ENCODE measurements around the gene SH2D3C. TPM values are rescaled to one million over a fixed set of nuclear protein-coding genes. Genes with fewer than 3 reads are reported as not detected.

The SH2D3C gene
- total and polyA plus RNA-seq, 2 of the 8 experiments (the other 6 are each of a cell fraction or from before 2014, with no cell fraction given): 6.4 to 8.1 TPM

DNA sequence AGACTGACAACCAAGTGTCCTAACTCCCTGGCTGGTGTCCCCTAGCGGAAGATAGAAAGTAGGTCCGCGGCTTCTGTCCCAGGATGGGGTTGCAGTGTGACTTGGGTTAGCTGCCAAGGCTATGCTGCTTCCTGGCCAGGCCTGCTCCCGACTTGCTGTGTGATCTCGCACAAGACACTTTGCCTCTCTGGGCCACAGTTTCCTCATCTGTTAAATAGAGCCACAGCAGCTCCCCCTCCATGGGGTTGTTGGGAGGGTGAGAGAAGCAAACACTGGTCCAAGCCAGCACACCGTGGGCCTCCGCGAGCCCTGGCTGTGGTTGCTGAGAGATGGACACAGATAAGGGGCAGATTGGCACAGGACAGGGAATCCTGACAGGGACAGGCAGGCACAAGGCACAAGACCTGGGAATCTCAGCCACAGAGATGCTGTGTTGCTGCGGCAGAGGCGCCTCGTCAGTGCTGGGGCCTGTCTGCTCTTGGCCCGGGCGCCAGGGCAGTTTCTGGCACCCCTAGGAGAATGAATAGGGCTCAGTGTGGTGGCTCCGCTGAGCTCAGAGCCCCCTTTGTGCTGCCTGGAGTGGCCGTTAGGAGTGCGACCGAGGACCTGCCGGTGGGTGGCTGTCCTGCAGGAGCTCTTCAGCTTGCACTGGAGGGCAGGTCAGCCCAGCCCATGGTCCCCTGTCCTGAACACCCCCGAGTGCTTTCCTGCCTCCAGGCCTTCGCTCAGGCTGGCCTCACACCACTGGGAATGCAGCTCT lies 1.8 kb upstream of the SH2D3C start (continued):
- no peak for TF ChIP-seq CBX5 (IDR thresholded peaks at IDR 0.05; ENCODE audit: low read depth, low read length)
